ENCODE measurements around the gene THEMIS2.
"Not testable (repeated sequence)": the region's sequence is repeated elsewhere in the genome, so short reads cannot be mapped to it uniquely, and the experiment has no call there.

The THEMIS2 gene

GRCh38 chr1:27863538-27863915 is 8.8 kb upstream of the THEMIS2 start:
- no peak for DNase-seq

- no peak for DNase-seq
Observed at GRCh38 chr1:27864264-27864895, 8.0 kb upstream of the THEMIS2 start.

DNA sequence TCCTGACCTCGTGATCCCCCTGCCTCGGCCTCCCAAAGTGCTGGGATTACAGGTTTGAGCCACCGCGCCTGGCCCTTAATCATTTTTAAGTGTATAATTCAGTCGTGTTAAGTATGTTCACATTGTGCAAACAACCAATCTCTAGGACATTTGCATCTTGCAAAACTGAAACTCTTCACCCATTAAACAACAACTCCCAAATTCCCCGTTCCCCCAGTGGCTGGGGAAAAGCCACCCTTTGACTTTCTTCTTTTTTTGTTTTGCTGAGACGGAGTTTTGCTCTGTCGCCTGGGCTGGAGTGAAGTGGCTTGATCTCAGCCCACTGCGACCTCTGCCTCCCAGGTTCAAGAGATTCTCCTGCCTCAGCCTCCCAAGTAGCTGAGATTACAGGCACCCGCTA is 6.5 kb upstream of the THEMIS2 start:
- no peak for DNase-seq

- DNase-seq: no peak
Observed at GRCh38 chr1:27868556-27868931, 3.8 kb upstream of the THEMIS2 start.

DNA sequence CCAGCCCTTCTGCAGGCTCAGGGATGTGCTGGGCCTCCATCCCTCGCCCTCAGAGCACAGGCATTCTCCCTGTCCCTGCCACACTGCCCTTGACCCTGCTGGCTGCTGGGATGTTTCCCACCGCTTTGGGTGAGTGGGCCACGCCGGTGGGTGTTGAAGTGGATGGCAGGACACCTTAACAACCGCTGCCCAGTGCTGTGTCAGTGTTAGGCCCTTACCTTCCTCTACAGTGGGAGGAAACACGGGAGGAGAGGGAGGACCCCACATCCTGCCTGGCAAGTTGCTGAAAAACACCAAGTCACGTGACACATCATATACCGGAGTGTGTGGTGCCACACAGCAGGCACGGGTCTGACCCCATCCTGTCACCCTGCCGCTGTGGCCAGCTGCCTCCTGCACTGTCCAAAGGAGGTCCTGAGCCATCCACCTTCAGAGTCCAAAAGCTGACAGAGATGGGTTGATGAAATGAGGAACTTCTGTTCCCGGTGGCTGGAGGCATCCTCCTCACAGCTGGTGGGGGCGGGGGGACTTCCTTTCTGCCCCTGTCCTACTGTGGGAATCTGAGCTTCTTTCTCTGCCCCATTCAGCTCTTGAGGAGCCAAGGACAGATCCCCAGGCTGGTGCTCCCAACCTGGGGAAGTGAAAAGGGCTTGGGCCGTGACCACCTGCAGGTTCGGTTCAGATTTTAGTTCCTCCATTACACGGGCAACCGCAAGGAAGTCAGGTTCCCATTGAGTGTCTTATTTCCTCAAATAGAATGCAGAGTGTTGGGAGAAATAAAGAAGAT is 3.2 kb upstream of the THEMIS2 start:
- DNase-seq: no peak

GRCh38 chr1:27869719-27870085 is 2.6 kb upstream of the THEMIS2 start:
- no peak for DNase-seq

- DNase-seq: not testable (repeated sequence)
Observed at GRCh38 chr1:27871076-27871475, 1.3 kb upstream of the THEMIS2 start.

- DNase-seq: no peak
Observed at GRCh38 chr1:27872802-27873551, 633 bp downstream of the THEMIS2 start.

DNA sequence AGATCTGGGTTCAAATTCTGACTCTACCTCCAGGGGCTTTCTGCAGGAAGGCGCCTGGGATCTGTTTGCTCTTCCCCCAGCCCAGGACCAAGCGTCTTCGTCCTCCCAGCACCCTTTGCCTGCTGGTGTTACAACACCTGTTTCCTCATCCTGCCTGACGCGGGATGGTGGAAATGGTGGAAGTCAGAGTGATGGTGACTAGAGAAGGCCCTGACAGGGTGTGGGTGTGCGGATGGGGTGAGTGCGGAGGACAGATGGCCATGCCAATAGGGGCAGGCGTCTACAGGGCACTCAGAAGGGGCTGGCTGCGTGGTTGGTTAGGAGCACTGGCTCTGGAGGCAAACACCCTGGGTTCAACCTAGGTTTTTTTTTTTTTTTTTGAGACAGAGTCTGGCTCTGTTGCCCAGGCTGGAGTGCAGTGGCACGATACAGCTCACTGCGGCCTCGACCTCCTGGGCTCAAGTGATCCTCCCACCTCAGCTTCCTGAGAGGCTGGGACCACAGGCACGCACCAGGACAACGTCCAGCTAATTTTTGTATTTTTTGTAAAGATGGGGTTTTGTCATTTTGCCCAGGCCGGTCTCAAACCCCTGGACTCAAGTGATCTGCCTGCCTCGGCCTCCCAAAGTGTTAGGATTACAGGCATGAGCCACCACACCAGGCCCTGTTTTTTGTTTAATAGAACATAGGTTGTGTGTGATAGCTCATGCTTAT is 1.5 kb downstream of the THEMIS2 start:
- no peak for DNase-seq

DNA sequence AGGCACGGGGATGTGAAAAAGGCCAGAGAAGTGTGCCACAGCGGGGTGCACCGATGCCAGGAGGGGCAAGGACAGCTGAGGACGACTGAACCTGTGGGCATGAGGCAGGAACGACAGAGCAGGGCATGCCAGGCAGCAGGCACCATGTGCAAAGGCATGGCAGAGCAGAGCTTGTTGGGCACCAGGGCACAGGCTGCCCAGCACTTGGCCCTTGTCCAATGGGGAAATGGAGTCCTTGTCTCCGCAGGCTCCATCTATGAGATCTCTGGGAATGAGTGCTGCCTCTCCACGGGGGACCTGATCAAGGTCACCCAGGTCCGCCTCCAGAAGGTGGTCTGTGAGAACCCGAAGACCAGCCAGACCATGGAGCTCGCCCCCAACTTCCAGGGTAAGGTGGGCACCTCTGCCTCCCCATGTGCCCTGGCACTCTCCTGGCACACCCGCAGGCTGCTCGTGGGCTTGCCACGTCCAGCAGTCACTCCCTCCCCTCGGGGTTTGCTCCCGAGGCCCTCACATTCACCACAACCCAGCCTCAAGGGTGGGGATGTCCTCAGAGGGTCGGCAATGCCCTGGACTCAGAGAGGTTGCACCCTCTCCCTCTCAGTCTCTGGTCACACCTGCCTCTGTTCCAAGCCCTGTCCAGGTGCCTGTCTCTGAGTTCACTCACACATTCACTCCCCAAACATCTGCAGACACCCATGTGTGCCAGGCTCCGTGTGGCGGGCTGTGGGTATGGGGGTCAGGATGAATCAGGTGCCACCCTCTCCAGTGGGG is 4.2 kb downstream of the THEMIS2 start:
- DNase-seq: no peak

- no peak for DNase-seq
Observed at GRCh38 chr1:27877115-27877416, 4.7 kb downstream of the THEMIS2 start.

GRCh38 chr1:27878039-27878438 is 5.7 kb downstream of the THEMIS2 start:
- no peak for DNase-seq

DNA sequence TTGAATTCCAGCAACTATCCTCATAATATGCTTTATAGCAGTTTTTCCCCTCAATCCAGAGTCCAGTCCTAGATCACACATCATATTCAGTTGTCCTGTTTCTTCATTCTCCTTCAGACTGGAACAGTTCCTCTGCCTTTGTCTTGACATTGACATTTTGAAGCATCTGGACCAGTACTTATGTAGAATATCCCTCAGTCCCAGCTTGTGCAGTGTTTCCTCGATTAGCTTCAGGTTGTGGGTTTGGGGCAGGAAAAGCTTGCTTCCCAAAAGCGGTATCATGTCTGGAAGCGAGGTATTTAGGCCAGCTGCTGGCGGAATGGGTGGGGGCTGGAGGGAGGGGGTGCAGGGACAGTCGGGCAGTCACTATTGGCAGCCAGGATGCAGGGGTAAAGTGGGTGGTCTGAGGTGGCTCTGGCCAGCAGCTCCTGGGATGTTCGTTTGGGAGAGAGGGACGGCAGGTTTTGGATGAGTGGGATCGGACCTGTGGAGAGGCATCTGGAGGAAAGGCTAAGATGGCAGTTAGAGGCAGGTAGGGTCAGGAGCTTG is 6.5 kb downstream of the THEMIS2 start:
- no peak for DNase-seq

DNA sequence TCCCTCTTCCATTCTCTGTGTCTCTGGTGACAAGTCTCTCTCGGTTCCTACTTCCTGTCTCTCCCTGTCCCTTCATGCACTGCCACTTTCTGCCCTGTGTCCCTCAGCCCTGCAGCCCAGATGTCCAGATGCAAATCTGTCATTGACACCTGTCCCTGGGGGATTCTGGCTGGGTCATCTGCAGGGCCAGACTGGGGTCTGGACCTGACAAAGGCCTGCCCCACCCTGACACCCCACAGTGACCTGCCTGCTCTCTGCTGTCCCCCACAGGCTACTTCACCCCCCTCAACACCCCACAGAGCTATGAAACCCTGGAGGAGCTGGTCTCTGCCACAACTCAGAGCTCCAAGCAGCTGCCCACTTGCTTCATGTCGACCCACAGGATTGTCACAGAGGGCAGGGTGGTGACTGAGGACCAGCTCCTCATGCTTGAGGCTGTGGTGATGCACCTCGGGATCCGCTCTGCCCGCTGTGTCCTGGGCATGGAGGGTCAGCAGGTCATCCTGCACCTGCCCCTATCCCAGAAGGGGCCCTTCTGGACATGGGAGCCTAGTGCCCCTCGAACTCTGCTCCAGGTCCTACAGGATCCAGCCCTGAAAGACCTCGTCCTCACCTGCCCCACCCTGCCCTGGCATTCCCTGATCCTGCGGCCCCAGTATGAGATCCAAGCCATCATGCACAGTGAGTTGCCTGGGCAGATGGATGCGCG is 7.2 kb downstream of the THEMIS2 start:
- no peak for DNase-seq

DNA sequence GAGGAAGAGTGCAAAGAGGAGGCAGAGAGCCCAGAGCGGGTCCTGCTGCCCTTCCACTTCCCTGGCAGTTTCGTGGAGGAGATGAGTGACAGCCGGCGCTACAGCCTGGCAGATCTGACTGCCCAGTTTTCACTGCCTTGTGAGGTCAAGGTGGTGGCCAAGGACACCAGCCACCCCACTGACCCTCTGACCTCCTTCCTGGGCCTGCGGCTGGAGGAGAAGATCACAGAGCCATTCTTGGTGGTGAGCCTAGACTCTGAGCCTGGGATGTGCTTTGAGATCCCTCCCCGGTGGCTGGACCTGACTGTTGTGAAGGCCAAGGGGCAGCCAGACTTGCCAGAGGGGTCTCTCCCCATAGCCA is 10.2 kb downstream of the THEMIS2 start:
- DNase-seq: no peak

GRCh38 chr1:27883536-27883935 is 11.2 kb downstream of the THEMIS2 start:
- DNase-seq: no peak

DNA sequence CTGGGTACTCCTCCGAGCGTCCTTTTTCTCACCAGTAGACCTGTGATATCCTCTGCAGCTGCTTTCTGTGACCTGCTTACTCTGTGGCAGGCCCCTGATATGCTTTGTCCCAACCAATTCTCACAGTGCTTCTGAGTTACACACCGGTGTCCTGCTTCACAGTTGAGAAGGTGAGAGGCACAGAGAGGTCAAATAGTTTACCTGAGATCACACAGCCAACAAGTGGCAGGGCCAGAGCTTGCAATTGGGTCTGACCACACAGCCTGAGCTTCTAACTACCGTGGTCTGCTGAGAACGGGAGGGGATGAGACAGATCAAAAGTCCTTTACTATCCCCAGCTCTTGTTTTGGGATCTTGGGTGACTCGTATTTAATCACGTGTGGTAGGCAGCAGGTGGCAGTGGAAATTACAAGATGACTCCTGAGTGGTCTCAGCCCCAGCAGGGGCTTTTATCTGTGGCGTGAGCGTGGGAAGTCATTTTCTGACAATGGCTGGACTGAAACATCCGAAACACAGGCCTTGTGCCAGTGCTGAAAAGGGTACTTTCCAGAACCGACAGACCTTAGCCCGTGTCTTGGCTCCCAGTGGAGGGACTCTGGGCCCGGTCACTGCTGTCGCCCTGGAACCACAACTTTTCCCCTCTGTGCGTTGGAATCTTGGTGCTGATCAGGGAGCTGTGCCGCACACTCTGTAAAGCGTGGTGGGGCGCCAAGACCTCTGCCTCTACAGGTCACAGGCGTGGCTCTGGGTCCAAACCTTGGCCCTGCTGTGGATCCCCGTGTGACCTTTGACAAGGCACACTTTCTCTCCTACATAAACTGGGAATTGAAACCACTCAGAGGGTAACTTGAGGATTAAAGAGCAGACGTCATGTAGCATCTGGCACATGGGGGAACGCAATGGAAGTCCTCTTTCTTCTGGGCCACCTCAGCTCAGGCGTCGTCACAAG is 11.9 kb downstream of the THEMIS2 start:
- no peak for DNase-seq

GRCh38 chr1:27885114-27885528 is 12.8 kb downstream of the THEMIS2 start:
- DNase-seq: no peak

- DNase-seq: no peak
Observed at GRCh38 chr1:27885621-27886352, 13.4 kb downstream of the THEMIS2 start.

DNA sequence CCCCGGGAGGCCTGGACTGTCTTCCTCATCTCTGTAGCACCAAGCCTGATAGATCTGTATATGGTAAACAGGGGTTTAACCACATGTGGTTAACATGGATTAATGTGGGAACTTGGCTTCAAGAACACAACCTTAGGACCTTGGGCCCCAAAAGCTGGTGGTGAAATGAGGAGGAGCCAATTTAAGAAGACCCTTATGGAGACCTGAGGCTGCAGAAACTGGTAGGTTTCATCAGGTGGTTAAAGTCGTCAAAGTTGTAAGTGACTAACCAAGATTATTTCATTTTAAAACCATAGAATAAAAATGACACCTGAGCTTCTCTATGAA is 14.0 kb downstream of the THEMIS2 start:
- no peak for DNase-seq

All from cerebellar nuclear complex (tissue), 1 donor.